GM12801 (cell line): ENCODE results near the gene ACTN2.

Source experiments
- TF ChIP-seq, protein P1 (sequence below): IDR thresholded peaks from one replicate; pipeline ENCODE4 v1.5.1; 2011; ENCODE audit warnings: control low read depth; ENCODE audit not compliant: insufficient read length; ENCODE audit errors: extremely low read depth

Gene ACTN2

DNA sequence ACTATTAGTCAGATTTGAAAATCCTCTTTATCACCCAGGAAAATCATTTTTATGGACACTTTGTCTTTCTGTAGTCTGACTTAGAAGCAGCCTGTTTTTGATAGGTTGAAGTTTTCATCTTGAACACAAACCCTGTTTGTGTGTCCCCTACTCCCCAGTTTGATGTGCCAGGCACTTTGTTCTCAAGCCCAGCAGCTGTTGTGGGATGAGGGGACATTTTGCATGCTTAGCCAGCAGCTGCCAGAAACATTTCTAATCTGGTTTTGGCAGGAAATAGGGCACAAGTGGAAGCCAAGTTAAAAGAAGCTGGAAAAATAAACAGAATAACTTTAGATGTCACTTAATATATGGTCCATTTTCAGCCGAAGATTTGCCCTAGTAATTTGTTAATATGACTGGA lies 29.9 kb downstream of the ACTN2 start:
- TF ChIP-seq, protein P1, sequence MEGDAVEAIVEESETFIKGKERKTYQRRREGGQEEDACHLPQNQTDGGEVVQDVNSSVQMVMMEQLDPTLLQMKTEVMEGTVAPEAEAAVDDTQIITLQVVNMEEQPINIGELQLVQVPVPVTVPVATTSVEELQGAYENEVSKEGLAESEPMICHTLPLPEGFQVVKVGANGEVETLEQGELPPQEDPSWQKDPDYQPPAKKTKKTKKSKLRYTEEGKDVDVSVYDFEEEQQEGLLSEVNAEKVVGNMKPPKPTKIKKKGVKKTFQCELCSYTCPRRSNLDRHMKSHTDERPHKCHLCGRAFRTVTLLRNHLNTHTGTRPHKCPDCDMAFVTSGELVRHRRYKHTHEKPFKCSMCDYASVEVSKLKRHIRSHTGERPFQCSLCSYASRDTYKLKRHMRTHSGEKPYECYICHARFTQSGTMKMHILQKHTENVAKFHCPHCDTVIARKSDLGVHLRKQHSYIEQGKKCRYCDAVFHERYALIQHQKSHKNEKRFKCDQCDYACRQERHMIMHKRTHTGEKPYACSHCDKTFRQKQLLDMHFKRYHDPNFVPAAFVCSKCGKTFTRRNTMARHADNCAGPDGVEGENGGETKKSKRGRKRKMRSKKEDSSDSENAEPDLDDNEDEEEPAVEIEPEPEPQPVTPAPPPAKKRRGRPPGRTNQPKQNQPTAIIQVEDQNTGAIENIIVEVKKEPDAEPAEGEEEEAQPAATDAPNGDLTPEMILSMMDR: no peak

DNA sequence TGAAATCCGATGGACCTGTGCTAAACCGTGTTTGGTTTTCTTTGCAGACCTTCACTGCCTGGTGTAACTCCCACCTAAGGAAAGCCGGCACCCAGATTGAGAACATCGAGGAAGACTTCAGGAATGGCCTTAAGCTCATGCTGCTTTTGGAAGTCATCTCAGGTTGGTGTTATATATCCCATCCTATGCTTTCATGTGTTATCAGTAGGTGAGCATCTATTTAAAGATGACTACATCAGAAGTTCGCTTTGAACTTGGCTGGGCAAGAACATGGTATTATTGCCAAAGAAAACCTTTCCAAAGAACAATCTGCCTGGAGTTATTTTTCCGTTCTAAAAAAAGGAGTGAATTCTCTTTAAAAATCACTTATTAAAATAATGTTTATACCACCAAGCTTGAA lies 31.5 kb downstream of the ACTN2 start:
- TF ChIP-seq, protein P1: no peak

DNA sequence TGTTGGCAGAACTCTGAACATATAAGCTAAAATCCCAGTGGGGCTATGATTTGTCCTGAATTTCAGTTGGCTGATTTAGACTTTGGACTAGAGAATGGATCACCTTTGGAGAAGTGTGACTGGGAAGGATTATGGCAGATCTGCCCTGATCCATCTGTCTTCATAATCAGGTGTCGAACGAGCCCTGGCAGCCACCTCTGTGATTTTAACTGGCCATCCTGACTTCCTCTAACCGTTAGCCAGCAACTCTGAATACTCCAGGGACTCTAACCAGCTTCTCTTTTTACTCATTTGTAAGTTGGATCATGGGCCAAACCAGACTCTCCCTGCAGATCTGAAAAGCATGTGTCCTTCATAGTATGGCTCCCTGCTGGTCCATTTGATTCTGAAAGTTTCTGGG lies 32.0 kb downstream of the ACTN2 start:
- TF ChIP-seq, protein P1: no peak

DNA sequence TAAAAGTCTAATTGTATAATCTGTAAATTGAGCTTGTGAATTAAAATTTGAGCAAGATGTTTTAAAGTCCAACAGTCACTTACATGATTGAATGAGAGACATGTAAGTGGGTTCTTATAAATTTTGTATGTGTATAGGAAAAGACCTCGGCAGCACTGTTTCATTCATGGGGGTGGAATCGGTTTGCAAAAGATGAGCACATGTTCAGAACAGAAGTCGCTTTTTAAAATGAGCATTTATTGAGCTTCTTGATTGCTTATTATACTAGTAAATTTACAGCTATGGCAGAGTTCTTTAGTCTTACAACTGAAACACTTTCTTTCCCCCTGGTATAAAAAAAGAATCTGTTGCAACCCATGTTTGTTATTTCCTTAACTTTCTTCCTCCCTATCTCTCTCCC lies 33.9 kb downstream of the ACTN2 start:
- TF ChIP-seq, protein P1: no peak

DNA sequence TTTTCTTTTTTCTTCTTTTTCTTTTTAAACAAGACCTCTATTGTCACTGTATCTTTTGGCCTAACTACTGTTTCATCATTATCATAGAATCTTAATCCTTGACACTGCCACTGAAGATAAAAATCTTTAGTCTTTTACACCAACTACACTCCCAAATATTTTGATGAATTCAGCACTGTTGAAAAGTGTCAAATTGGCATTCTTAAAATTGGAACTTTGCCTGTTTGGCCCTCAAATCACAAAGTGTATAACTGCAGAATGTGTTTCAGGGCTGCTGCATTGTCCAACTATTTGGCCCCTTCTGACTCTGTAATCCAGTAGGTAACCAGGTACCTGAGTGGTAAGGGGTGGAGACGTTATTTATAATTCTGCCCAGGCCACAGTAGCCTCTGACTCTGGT lies 34.3 kb downstream of the ACTN2 start:
- TF ChIP-seq, protein P1: no peak

DNA sequence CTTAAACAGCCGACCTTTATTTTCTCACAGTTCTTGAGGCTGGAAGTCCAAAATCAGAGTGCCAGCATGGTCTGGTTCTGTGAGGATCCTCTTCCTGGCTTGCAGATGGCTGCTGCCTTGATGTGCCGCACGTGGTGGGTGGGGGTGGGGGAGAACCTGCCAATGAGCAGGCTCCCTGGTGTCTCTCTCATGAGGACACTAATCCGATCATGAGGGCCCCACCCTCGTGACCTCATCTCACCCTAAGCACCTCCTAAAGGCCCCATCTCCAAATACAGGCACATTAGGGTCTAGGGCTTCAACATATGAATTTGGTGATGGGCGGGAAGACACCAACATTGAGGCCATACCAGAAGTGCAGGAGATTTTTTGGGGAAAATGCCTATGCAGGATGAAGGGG lies 37.8 kb downstream of the ACTN2 start:
- TF ChIP-seq, protein P1: no peak

DNA sequence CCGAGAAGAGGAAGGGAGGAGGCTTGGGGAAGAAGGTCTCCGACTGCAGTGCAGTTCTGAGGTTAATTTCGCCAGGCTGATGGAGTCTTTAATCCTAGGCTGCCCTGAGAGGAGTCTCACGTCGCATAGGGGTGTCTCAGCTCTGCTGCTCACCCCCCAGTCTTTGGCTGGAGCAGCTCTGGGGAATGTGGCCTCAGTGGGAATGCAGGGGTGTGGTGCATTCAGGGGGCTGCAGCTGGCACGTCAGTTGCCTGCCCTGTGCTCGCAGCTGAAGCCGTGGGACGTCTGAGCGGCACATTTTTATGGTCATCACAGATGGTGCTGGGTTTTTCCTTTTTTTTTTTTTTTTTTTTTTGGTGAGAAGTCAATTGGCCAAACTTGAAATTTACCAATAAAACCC lies 38.2 kb downstream of the ACTN2 start:
- TF ChIP-seq, protein P1: no peak

DNA sequence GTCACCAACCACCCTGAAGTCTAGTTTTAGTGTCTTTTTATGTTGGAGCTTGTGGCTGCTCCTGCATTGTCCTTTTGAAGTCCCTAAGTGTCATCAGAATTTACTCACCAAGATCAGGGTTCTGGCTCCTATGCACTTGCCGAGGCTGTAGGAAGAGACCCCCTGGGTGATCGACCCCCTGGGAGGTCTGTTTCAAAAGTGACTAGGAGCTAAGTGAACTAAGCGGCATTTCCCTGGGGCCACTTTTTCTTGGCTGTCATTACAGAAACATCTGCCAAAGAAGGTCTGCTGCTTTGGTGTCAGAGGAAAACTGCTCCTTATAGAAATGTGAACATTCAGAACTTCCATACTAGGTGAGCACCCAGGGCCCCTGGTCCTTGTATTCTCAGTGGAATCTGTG lies 39.4 kb downstream of the ACTN2 start:
- TF ChIP-seq, protein P1: no peak
